ENCODE results near the gene RXFP1.

Gene RXFP1

GRCh38 chr4:158617956-158618355 is 96.3 kb downstream of the RXFP1 start:
- no peaks in the 10 kb centered on the region for H3K4me1 ChIP-seq
- TF ChIP-seq Cebpa-rat (IDR thresholded peaks at IDR 0.05) = no peak
- no peak overlapping the region for H3K4me2 ChIP-seq

GRCh38 chr4:158621729-158622128 is 100.0 kb downstream of the RXFP1 start:
- Histone ChIP-seq H3K27ac (no peak overlapping the region), H4K20me1 (no peaks in the 10 kb centered on the region), H3K4me3 (no peak overlapping the region), H3K9me3 (replicated peaks in 1 of 11) (no peaks in the 10 kb centered on the region), H3K9ac (no peak overlapping the region), H3K4me2 (no peak overlapping the region), H3K4me1 (no peaks in the 10 kb centered on the region), H3K36me3 (no peaks in the 10 kb centered on the region), H3K27me3 (no peaks in the 10 kb centered on the region)
- TF ChIP-seq Cebpa-rat (IDR thresholded peaks at IDR 0.05) = no peak

More at GRCh38 chr4:158617956-158618355, 96.3 kb downstream of the RXFP1 start:
- H3K9ac ChIP-seq = no peak overlapping the region
- H4K20me1 ChIP-seq = no peaks in the 10 kb centered on the region
- H3K27ac ChIP-seq = no peak overlapping the region
- H3K4me3 ChIP-seq = no peak overlapping the region
- no peaks in the 10 kb centered on the region for H3K27me3 ChIP-seq
- no peaks in the 10 kb centered on the region for H3K36me3 ChIP-seq
- H3K9me3 ChIP-seq (replicated peaks in 1 of 11) = peaks cover 0 to 7% (median 0%) of the 10 kb centered on the region in 11 experiments; a peak in 1 of 22 replicates

- TF ChIP-seq Cebpa-rat (IDR thresholded peaks at IDR 0.05) = no peak
- Histone ChIP-seq H3K9ac (no peak overlapping the region), H3K4me3 (no peak overlapping the region), H4K20me1 (no peaks in the 10 kb centered on the region), H3K36me3 (no peaks in the 10 kb centered on the region), H3K9me3 (replicated peaks in 1 of 11) (no peaks in the 10 kb centered on the region), H3K27me3 (no peaks in the 10 kb centered on the region), H3K4me1 (no peaks in the 10 kb centered on the region), H3K4me2 (no peak overlapping the region), H3K27ac (no peak overlapping the region)
Measured at GRCh38 chr4:158622251-158622650, 100.6 kb downstream of the RXFP1 start.

- Histone ChIP-seq H3K27ac (no peak overlapping the region), H3K4me1 (no peaks in the 10 kb centered on the region), H3K9me3 (replicated peaks in 1 of 11) (no peaks in the 10 kb centered on the region), H3K4me2 (no peak overlapping the region), H4K20me1 (no peaks in the 10 kb centered on the region), H3K9ac (no peak overlapping the region), H3K36me3 (no peaks in the 10 kb centered on the region), H3K4me3 (no peak overlapping the region), H3K27me3 (no peaks in the 10 kb centered on the region)
- no peak for TF ChIP-seq Cebpa-rat (IDR thresholded peaks at IDR 0.05)
Measured at GRCh38 chr4:158624889-158625478, 103.3 kb downstream of the RXFP1 start.

GRCh38 chr4:158625544-158625943 is 103.9 kb downstream of the RXFP1 start:
- no peaks in the 10 kb centered on the region for H3K27me3 ChIP-seq
- no peak overlapping the region for H3K9ac ChIP-seq
- no peaks in the 10 kb centered on the region for H3K36me3 ChIP-seq
- no peak overlapping the region for H3K27ac ChIP-seq
- no peak overlapping the region for H3K4me3 ChIP-seq
- H3K4me1 ChIP-seq = no peaks in the 10 kb centered on the region
- H3K4me2 ChIP-seq = no peak overlapping the region
- no peaks in the 10 kb centered on the region for H4K20me1 ChIP-seq
- no peaks in the 10 kb centered on the region for H3K9me3 ChIP-seq (replicated peaks in 1 of 11)
- TF ChIP-seq Cebpa-rat (IDR thresholded peaks at IDR 0.05) = no peak

DNA sequence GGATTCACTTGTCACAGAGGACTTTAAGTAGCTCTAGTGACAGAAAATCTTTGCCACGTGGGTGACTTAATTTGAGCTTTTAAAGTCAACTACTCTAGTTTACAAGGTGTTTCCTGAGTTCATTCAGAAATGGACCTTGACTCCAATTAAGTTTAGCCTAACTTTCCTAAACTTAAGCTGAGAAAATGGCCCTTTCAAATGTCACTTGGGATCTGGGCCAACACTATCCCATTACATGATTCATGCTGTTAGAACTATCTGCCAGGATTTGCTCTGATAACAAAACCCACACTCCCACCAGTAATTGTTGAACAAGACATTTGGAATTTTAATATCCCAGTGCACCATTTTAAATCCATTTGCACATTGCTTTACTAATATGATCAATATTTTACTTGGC is 109.2 kb downstream of the RXFP1 start:
- H4K20me1 ChIP-seq = no peaks in the 10 kb centered on the region
- no peak overlapping the region for H3K27ac ChIP-seq
- TF ChIP-seq Cebpa-rat (IDR thresholded peaks at IDR 0.05) = no peak
- no peaks in the 10 kb centered on the region for H3K27me3 ChIP-seq
- no peaks in the 10 kb centered on the region for H3K4me1 ChIP-seq
- H3K36me3 ChIP-seq = no peaks in the 10 kb centered on the region; a peak in 1 of 22 replicates
- no peaks in the 10 kb centered on the region for H3K9me3 ChIP-seq (replicated peaks in 1 of 11)
- H3K4me3 ChIP-seq = no peak overlapping the region
- H3K9ac ChIP-seq = no peak overlapping the region
- no peak overlapping the region for H3K4me2 ChIP-seq

GRCh38 chr4:158636619-158637018 is 114.9 kb downstream of the RXFP1 start:
- TF ChIP-seq Cebpa-rat (IDR thresholded peaks at IDR 0.05) = no peak
- Histone ChIP-seq H3K36me3 (no peaks in the 10 kb centered on the region; a peak in 1 of 22 replicates), H3K27ac (no peak overlapping the region), H3K27me3 (no peaks in the 10 kb centered on the region), H3K9me3 (replicated peaks in 1 of 11) (no peaks in the 10 kb centered on the region), H3K4me1 (no peaks in the 10 kb centered on the region), H4K20me1 (no peaks in the 10 kb centered on the region), H3K4me3 (no peak overlapping the region), H3K9ac (no peak overlapping the region), H3K4me2 (no peak overlapping the region)

- Histone ChIP-seq H3K4me1 (no peaks in the 10 kb centered on the region), H3K4me2 (no peak overlapping the region), H3K27me3 (no peaks in the 10 kb centered on the region), H3K36me3 (no peaks in the 10 kb centered on the region), H3K9ac (no peak overlapping the region), H3K4me3 (no peak overlapping the region), H4K20me1 (no peaks in the 10 kb centered on the region), H3K9me3 (replicated peaks in 1 of 11) (no peaks in the 10 kb centered on the region), H3K27ac (no peak overlapping the region)
- no peak for TF ChIP-seq Cebpa-rat (IDR thresholded peaks at IDR 0.05)
Measured at GRCh38 chr4:158644356-158644755, 122.7 kb downstream of the RXFP1 start.

DNA sequence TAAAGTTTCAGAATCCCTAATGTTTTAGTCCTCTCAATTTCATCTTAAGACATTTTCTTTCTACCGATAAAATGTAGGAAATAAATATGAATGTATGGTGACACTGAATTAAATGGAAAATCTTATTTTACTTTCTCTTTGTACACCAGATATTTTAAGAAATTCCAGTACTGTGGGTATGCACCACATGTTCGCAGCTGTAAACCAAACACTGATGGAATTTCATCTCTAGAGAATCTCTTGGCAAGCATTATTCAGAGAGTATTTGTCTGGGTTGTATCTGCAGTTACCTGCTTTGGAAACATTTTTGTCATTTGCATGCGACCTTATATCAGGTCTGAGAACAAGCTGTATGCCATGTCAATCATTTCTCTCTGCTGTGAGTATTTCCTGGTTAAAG is 123.1 kb downstream of the RXFP1 start:
- no peaks in the 10 kb centered on the region for H3K27me3 ChIP-seq
- H3K36me3 ChIP-seq = no peaks in the 10 kb centered on the region
- no peak overlapping the region for H3K27ac ChIP-seq
- no peak overlapping the region for H3K4me3 ChIP-seq
- H3K4me2 ChIP-seq = no peak overlapping the region
- no peaks in the 10 kb centered on the region for H3K4me1 ChIP-seq
- no peaks in the 10 kb centered on the region for H3K9me3 ChIP-seq (replicated peaks in 1 of 11)
- H4K20me1 ChIP-seq = no peaks in the 10 kb centered on the region
- H3K9ac ChIP-seq = no peak overlapping the region
- TF ChIP-seq Cebpa-rat (IDR thresholded peaks at IDR 0.05) = no peak

GRCh38 chr4:158649111-158649680 is 127.5 kb downstream of the RXFP1 start:
- Histone ChIP-seq H3K9ac (no peak overlapping the region), H3K4me2 (no peak overlapping the region), H4K20me1 (no peaks in the 10 kb centered on the region), H3K27ac (no peak overlapping the region), H3K4me3 (no peak overlapping the region), H3K9me3 (replicated peaks in 1 of 11) (no peaks in the 10 kb centered on the region), H3K36me3 (no peaks in the 10 kb centered on the region), H3K4me1 (peaks cover 0 to 6% (median 0%) of the 10 kb centered on the region in 10 experiments; a peak in 1 of 20 replicates), H3K27me3 (no peaks in the 10 kb centered on the region)
- TF ChIP-seq Cebpa-rat (IDR thresholded peaks at IDR 0.05) = no peak
